Measurements from ENCODE around the gene NR2F6.
"Not testable (repeated sequence)": the region's sequence is repeated elsewhere in the genome, so short reads cannot be mapped to it uniquely, and the experiment has no call there.

NR2F6 gene

GRCh38 chr19:17195106-17195505 lies 50.6 kb downstream of the NR2F6 start:
- H3K9ac ChIP-seq (ENCODE audit: low read length): no peak overlapping the region
- no peak overlapping the region for H3K4me3 ChIP-seq (ENCODE audit: low read length)
- no peaks in the 10 kb centered on the region for H3K79me2 ChIP-seq (ENCODE audit: low read length)
- no peaks in the 10 kb centered on the region for H3K27me3 ChIP-seq (replicated peaks; ENCODE audit: insufficient read depth, low read length)
- no peaks in the 10 kb centered on the region for H3K4me1 ChIP-seq (ENCODE audit: low read length)
- H4K20me1 ChIP-seq (ENCODE audit: insufficient read depth, low read length): no peaks in the 10 kb centered on the region
- no peaks in the 10 kb centered on the region for H3K9me2 ChIP-seq (replicated peaks; ENCODE audit: insufficient read depth, low read length)
- no peak overlapping the region for H3K4me2 ChIP-seq (ENCODE audit: low read depth, low read length)
- H3F3A ChIP-seq (ENCODE audit: insufficient read depth, low read length): no peaks in the 10 kb centered on the region
- no peaks in the 10 kb centered on the region for H3K9me3 ChIP-seq (replicated peaks; ENCODE audit: insufficient read depth, low read length)
- no peak overlapping the region for H3K27ac ChIP-seq (ENCODE audit: low read length)
- TF ChIP-seq CTCF (IDR thresholded peaks at IDR 0.05; ENCODE audit: low read length) (no peak), EZH2phosphoT487 (IDR thresholded peaks at IDR 0.05; ENCODE audit: low read length) (no peak), EZH2 (optimal IDR thresholded peaks at IDR 0.05; ENCODE audit: low read depth, low read length) (no peak)
- DNase-seq: no peak
- no peak overlapping the region for H2AFZ ChIP-seq (ENCODE audit: low read length)
- no peaks in the 10 kb centered on the region for H3K36me3 ChIP-seq (replicated peaks; ENCODE audit: insufficient read depth, low read length)

DNA sequence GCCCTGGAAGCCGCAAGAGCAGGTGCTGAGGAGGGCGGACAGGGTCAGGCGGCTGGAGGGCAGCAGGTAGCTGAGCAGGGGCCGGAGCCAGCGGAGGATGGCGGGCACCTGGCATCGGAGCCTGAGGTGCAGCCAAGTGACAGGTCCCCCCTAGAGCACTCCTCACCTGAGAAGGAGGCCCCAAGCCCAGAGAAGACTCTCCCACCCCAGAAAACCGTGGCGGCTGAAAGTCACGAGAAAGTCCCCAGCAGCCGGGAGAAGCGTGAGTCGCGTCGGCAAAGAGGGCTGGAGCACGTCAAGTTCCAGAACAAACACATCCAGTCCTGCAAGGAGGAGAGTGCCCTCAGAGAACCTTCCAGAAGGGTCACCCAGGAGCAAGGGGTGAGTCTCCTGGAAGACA lies 51.1 kb downstream of the NR2F6 start:
- H3K9me3 ChIP-seq (replicated peaks; ENCODE audit: insufficient read depth, low read length): no peaks in the 10 kb centered on the region
- H3K9me2 ChIP-seq (replicated peaks; ENCODE audit: insufficient read depth, low read length): no peaks in the 10 kb centered on the region
- no peaks in the 10 kb centered on the region for H3K79me2 ChIP-seq (ENCODE audit: low read length)
- no peak overlapping the region for H3K4me2 ChIP-seq (ENCODE audit: low read depth, low read length)
- no peak overlapping the region for H3K4me3 ChIP-seq (ENCODE audit: low read length)
- H3K9ac ChIP-seq (ENCODE audit: low read length): no peak overlapping the region
- no peak overlapping the region for H2AFZ ChIP-seq (ENCODE audit: low read length)
- H3K4me1 ChIP-seq (ENCODE audit: low read length): no peaks in the 10 kb centered on the region
- TF ChIP-seq CTCF (IDR thresholded peaks at IDR 0.05; ENCODE audit: low read length) (no peak), EZH2 (optimal IDR thresholded peaks at IDR 0.05; ENCODE audit: low read depth, low read length) (no peak), EZH2phosphoT487 (IDR thresholded peaks at IDR 0.05; ENCODE audit: low read length) (no peak)
- DNase-seq: no peak
- H3F3A ChIP-seq (ENCODE audit: insufficient read depth, low read length): no peaks in the 10 kb centered on the region
- H3K27ac ChIP-seq (ENCODE audit: low read length): no peak overlapping the region
- no peaks in the 10 kb centered on the region for H4K20me1 ChIP-seq (ENCODE audit: insufficient read depth, low read length)
- no peaks in the 10 kb centered on the region for H3K27me3 ChIP-seq (replicated peaks; ENCODE audit: insufficient read depth, low read length)
- no peaks in the 10 kb centered on the region for H3K36me3 ChIP-seq (replicated peaks; ENCODE audit: insufficient read depth, low read length)

DNA sequence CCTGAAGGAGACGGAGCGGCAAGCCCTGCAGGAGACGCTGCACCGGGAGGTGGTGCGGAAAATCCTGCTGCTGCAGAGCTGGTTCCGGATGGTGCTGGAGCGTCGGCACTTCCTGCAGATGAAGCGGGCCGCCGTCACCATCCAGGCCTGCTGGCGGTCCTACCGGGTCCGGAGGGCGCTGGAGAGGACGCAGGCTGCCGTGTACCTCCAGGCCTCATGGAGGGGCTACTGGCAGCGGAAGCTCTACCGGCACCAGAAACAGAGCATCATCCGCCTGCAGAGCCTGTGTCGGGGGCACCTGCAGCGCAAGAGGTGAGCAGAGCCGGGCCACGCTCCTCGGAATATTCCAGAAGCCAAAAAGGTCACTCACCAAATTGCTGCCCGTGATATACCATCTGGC lies 53.0 kb downstream of the NR2F6 start:
- H3K9me2 ChIP-seq (replicated peaks; ENCODE audit: insufficient read depth, low read length): no peaks in the 10 kb centered on the region
- no peaks in the 10 kb centered on the region for H3K4me1 ChIP-seq (ENCODE audit: low read length)
- H4K20me1 ChIP-seq (ENCODE audit: insufficient read depth, low read length): no peaks in the 10 kb centered on the region
- no peak overlapping the region for H3K27ac ChIP-seq (ENCODE audit: low read length)
- TF ChIP-seq CTCF (IDR thresholded peaks at IDR 0.05; ENCODE audit: low read length) (no peak), EZH2 (optimal IDR thresholded peaks at IDR 0.05; ENCODE audit: low read depth, low read length) (no peak), EZH2phosphoT487 (IDR thresholded peaks at IDR 0.05; ENCODE audit: low read length) (no peak)
- no peak overlapping the region for H2AFZ ChIP-seq (ENCODE audit: low read length)
- H3K9ac ChIP-seq (ENCODE audit: low read length): no peak overlapping the region
- H3K4me2 ChIP-seq (ENCODE audit: low read depth, low read length): no peak overlapping the region
- DNase-seq: no peak
- H3K9me3 ChIP-seq (replicated peaks; ENCODE audit: insufficient read depth, low read length): no peaks in the 10 kb centered on the region
- no peaks in the 10 kb centered on the region for H3K36me3 ChIP-seq (replicated peaks; ENCODE audit: insufficient read depth, low read length)
- no peak overlapping the region for H3K4me3 ChIP-seq (ENCODE audit: low read length)
- no peaks in the 10 kb centered on the region for H3K27me3 ChIP-seq (replicated peaks; ENCODE audit: insufficient read depth, low read length)
- H3F3A ChIP-seq (ENCODE audit: insufficient read depth, low read length): no peaks in the 10 kb centered on the region
- H3K79me2 ChIP-seq (ENCODE audit: low read length): no peaks in the 10 kb centered on the region

DNA sequence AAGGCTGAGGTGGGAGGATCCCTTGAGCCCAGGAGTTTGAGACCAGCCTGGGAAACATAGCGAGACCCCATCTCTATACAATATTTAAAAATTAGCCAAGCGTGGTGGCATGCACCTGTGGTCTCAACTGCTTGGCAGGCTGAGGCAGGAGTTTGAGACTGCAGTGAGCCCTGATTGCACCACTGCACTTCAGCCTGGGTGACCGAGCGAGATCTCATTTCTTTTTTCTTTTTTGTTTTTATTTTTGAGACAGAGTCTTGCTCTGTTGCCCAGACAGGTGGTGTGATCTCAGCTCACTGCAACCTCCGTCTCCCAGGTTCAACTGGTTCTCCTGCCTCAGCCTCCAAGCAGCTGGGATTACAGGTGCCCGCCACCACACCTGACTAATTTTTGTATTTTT lies 54.0 kb downstream of the NR2F6 start:
- not testable (repeated sequence) for DNase-seq; H3K27ac ChIP-seq (ENCODE audit: low read length); H3K36me3 ChIP-seq (replicated peaks; ENCODE audit: insufficient read depth, low read length)

More for the DNA sequence above, 54.0 kb downstream of the NR2F6 start:
- H3K9me3 ChIP-seq (replicated peaks; ENCODE audit: insufficient read depth, low read length); H3K9ac ChIP-seq (ENCODE audit: low read length); H4K20me1 ChIP-seq (ENCODE audit: insufficient read depth, low read length); H3K4me3 ChIP-seq (ENCODE audit: low read length); H3F3A ChIP-seq (ENCODE audit: insufficient read depth, low read length); H3K4me1 ChIP-seq (ENCODE audit: low read length); H2AFZ ChIP-seq (ENCODE audit: low read length); H3K4me2 ChIP-seq (ENCODE audit: low read depth, low read length); H3K9me2 ChIP-seq (replicated peaks; ENCODE audit: insufficient read depth, low read length); H3K27me3 ChIP-seq (replicated peaks; ENCODE audit: insufficient read depth, low read length); H3K79me2 ChIP-seq (ENCODE audit: low read length): not testable (repeated sequence)

Data from MM.1S (cell line).